Measurements from ENCODE around the gene SPTBN1.

DNA sequence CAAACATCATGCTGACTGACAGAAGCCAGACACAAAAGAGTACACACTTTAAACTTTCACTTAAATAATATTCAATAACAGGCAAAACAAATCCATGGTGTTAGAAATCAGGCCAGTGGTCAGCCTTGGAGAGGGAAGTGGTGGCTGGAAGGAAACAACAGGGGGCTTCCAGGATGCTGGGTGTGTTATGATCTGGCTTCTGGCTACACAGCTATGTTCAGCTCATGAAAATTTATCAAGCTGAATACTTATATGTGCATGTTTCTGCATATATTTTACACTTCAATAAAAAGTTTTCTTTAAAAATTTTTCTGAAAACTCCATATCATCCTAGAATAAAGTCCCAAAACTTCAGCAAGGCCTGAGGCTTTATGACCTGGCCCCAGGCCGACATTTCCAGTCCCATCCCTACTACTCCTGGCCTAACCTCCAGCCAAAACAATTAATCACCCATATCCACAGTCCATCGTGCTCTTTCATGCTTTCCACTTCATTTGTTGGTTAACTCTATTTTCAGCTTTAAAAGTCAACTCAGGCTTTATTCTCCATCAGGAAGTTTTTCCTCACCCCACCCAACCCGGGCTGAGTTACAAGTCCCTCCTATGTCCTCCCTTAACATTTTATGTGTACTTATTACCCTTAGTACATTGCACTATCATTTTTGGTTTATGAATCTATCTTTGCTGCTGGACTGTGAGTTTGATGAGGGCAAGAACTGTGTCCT, 27.9 kb upstream of the SPTBN1 start:
- no peak for TF ChIP-seq CTCF (IDR thresholded peaks at IDR 0.05)
- TF ChIP-seq, protein P1, sequence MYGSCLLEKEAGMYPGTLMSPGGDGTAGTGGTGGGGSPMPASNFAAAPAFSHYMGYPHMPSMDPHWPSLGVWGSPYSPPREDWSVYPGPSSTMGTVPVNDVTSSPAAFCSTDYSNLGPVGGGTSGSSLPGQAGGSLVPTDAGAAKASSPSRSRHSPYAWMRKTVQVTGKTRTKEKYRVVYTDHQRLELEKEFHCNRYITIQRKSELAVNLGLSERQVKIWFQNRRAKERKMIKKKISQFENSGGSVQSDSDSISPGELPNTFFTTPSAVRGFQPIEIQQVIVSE (CRISPR knock-in tag; IDR thresholded peaks at IDR 0.05; ENCODE audit: borderline replicate concordance), result no peak
- no peak for TF ChIP-seq JUN (CRISPR knock-in tag; IDR thresholded peaks at IDR 0.05)
- no peak for TF ChIP-seq FOXP1 (CRISPR knock-in tag; IDR thresholded peaks at IDR 0.05; ENCODE audit: borderline replicate concordance)
- TF ChIP-seq, protein P2, sequence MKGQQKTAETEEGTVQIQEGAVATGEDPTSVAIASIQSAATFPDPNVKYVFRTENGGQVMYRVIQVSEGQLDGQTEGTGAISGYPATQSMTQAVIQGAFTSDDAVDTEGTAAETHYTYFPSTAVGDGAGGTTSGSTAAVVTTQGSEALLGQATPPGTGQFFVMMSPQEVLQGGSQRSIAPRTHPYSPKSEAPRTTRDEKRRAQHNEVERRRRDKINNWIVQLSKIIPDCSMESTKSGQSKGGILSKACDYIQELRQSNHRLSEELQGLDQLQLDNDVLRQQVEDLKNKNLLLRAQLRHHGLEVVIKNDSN (CRISPR knock-in tag; IDR thresholded peaks at IDR 0.05), result no peak
- TF ChIP-seq NR1H2 (CRISPR knock-in tag; IDR thresholded peaks at IDR 0.05), result no peak
- no peak for TF ChIP-seq SP1 (CRISPR knock-in tag; conservative IDR thresholded peaks at IDR 0.05)
- TF ChIP-seq, protein P3, sequence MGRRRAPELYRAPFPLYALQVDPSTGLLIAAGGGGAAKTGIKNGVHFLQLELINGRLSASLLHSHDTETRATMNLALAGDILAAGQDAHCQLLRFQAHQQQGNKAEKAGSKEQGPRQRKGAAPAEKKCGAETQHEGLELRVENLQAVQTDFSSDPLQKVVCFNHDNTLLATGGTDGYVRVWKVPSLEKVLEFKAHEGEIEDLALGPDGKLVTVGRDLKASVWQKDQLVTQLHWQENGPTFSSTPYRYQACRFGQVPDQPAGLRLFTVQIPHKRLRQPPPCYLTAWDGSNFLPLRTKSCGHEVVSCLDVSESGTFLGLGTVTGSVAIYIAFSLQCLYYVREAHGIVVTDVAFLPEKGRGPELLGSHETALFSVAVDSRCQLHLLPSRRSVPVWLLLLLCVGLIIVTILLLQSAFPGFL (CRISPR knock-in tag; IDR thresholded peaks at IDR 0.05; ENCODE audit: borderline replicate concordance), result no peak
- TF ChIP-seq, protein P4, sequence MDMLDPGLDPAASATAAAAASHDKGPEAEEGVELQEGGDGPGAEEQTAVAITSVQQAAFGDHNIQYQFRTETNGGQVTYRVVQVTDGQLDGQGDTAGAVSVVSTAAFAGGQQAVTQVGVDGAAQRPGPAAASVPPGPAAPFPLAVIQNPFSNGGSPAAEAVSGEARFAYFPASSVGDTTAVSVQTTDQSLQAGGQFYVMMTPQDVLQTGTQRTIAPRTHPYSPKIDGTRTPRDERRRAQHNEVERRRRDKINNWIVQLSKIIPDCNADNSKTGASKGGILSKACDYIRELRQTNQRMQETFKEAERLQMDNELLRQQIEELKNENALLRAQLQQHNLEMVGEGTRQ (CRISPR knock-in tag; IDR thresholded peaks at IDR 0.05), result no peak
- TF ChIP-seq TCF7 (CRISPR knock-in tag; IDR thresholded peaks at IDR 0.05; ENCODE audit: low read depth), result no peak

All from WTC11 (cell line).